Mesodermal cell (in vitro differentiated cells): ENCODE results near the gene SLC16A5.

Experiments used
- H3K27ac ChIP-seq: 2 replicates; pipeline ENCODE4 v1.7.0; 2013; ENCODE audit warnings: mild to moderate bottlenecking, low read depth, low read length, moderate library complexity; ENCODE audit not compliant: severe bottlenecking
- H3K36me3 ChIP-seq: 2 replicates; pipeline ENCODE4 v1.7.1; 2013; ENCODE audit warnings: mild to moderate bottlenecking, low read length, moderate library complexity; ENCODE audit not compliant: control insufficient read depth, insufficient read depth
- H3K4me1 ChIP-seq: one replicate; pipeline ENCODE4 v1.7.1; 2013; ENCODE audit warnings: mild to moderate bottlenecking, low read length; ENCODE audit not compliant: insufficient read depth, control insufficient read depth, poor library complexity, severe bottlenecking
- H3K4me3 ChIP-seq: 2 replicates; pipeline ENCODE4 v1.7.0; 2013; ENCODE audit warnings: low read length, control low read depth, mild to moderate bottlenecking; ENCODE audit not compliant: insufficient read depth, poor library complexity, severe bottlenecking; ENCODE audit errors: extremely low read depth
- H3K9me3 ChIP-seq: 2 replicates; pipeline ENCODE4 v1.7.1; 2013; ENCODE audit warnings: mild to moderate bottlenecking, low read length, moderate library complexity; ENCODE audit not compliant: control insufficient read depth
- WGBS, 2 experiments: methylation state at CpG; one replicate each; pipeline ENCODE4 v1.1.5; 2013; ENCODE audit warnings: missing lambda C conversion rate in 2 of 2; ENCODE audit not compliant: insufficient coverage in 2 of 2; 5-methylcytosine and 5-hydroxymethylcytosine counted together

The SLC16A5 gene

DNA sequence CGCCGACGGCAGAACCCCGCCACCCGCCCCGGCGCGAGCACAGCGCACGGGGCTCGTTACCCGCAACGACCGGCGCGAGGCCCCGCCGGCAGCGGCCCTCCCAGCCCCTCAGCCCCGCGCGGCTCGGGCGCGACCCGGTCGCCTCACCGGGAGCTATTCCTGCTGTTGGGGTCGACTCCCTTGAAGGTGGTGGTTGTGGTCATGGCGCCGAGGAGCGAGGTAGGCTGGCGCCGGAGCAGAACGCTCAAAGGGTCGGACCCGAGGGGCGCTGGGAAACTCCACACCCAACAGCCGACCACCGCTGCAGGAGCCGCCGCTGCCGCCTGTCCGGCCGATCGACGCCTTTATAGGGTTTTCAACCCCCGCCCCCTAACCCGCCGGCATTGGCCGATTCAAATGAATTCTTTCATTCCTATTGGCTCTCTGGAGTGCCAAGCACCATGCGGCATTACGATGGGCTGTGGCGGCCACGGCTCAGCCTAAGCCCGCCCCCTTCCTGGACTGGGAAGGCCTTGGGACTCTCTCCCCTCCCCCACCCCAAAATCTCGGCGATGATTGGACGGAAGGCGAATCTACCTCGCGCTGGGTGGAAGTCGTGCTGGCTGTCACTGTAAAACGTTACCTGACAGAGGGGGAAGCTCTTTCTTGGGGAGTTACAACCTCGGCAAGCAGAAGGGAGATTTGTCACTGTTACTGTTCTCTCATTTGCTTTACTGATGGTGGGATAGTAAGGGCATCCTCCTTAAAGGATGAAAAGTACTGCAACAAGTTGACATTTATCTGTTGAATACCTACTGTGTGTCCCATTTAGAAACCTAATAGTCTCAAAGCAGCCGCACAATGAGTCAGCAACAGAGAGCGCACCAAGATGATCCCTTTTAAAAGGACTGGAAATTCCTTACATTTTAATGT, 66.7 kb downstream of the SLC16A5 start, which contains the start of gene JPT1:
Gene JPT1 (minus strand): TSS at position 318 of the 912 bp plus-strand sequence. CDS start 115 bp downstream, at position 203.
- Histone ChIP-seq H3K36me3 (peaks cover 29% of the 10 kb centered on the region), H3K4me1 (peaks cover 13% of the 10 kb centered on the region), H3K27ac (peak within 1 kb of the TSS; percentile 84), H3K9me3 (no peaks in the 10 kb centered on the region), H3K4me3 (peak within 1 kb of the TSS; percentile 85)
- WGBS, 2 experiments, result 0 to 2% methylated on average over 50 to 52 of the region's 67 CpGs

DNA sequence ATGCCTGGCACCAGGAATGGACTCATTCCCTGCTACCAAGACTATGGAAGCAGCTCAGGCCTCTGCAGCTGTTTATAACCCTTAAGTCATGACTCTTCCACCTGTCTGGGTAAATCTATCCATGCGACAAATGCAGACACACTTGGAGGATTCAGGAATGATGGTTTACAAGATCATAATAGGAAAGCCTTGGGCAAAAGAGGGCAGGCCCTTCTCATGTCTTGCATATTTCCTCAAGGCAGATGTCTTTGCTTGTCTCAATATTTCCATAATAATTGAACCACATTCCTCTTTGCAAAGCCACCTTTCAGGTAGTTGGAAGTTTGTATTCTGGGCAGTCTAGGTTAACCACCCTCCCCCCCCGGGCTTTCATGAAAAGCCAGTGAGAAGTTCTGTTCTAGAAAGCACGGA, 67.4 kb downstream of the SLC16A5 start:
- H3K9me3 ChIP-seq, result no peaks in the 10 kb centered on the region
- H3K4me3 ChIP-seq, result peak overlapping the region; percentile 16
- H3K4me1 ChIP-seq, result peaks cover 13% of the 10 kb centered on the region
- peaks cover 22% of the 10 kb centered on the region for H3K36me3 ChIP-seq
- WGBS, 2 experiments, result 67% methylated on average over 1 of the region's 3 CpGs; no CpG with 5 or more reads in 1 of the 2 experiments
- peak overlapping the region; percentile 76 for H3K27ac ChIP-seq
